Heart right ventricle (tissue), 16 donors: ENCODE measurements around the gene GATC. TPM values are rescaled to one million over a fixed set of nuclear protein-coding genes. Genes with fewer than 3 reads are reported as not detected.
A peak's percentile ranks its signal among the peaks of the same experiment; 100 is the strongest.

Source experiments
- ATAC-seq, 8 donors: fragments of 200-7000 bp; cut with Tn5 transposase; one replicate each; pipeline ENCODE4 v1.9.1; 2020; ENCODE audit warnings: mild to moderate bottlenecking in 8 of 8, moderate library complexity in 8 of 8, moderate number of reproducible peaks in 1 of 8
- DNase-seq, 2 donors: peaks; one replicate each; pipeline ENCODE4 v3.0.0-alpha.2; 2020
- H3K27ac ChIP-seq, 10 donors: fragments of 200-600 bp; sonication (generic) in 2 of 10; one replicate each; pipeline versions ENCODE4 v1.5.0 to v1.8.0; 2020 to 2022; ENCODE audit warnings: mild to moderate bottlenecking in 3 of 10
- H3K27me3 ChIP-seq, 7 donors: fragments of 200-600 bp; one replicate each; pipeline ENCODE4 v1.8.0; 2021 to 2022; ENCODE audit warnings: mild to moderate bottlenecking in 2 of 7
- H3K36me3 ChIP-seq, 9 donors: fragments of 200-600 bp; sonication (generic) in 1 of 9; one replicate each; pipeline versions ENCODE4 v1.5.0 to v1.8.0; 2020 to 2022; ENCODE audit warnings: mild to moderate bottlenecking in 2 of 9
- H3K4me1 ChIP-seq, 9 donors: fragments of 200-600 bp; sonication (generic) in 1 of 9; one replicate each; pipeline versions ENCODE4 v1.5.0 to v1.8.0; 2020 to 2022; ENCODE audit warnings: mild to moderate bottlenecking in 4 of 9
- H3K4me3 ChIP-seq, 10 donors: fragments of 200-600 bp; sonication (generic) in 2 of 10; one replicate each; pipeline versions ENCODE4 v1.5.0 to v1.8.0; 2020 to 2022; ENCODE audit warnings: mild to moderate bottlenecking in 7 of 10, moderate library complexity in 2 of 10
- H3K9me3 ChIP-seq, 11 donors: fragments of 200-600 bp in 10 of 11; sonication (generic) in 2 of 11; one replicate each; pipeline versions ENCODE4 v1.5.0 to v1.8.0; 2013 to 2022; ENCODE audit warnings: mild to moderate bottlenecking in 2 of 11, control low read depth in 1 of 11, moderate library complexity in 1 of 11
- WGBS, 2 donors: extraction: QIAGEN DNeasy Blood & Tissue Kit; methylation state at CpG; one replicate each; pipeline ENCODE4 v1.1.7; 2013; ENCODE audit warnings: inconsistent platforms in 1 of 2; 5-methylcytosine and 5-hydroxymethylcytosine counted together
- intact Hi-C, 10 donors: fragments of 100-400 bp; cut with DNase I; formaldehyde crosslinking; loops; one replicate each; pipeline versions ENCODE4 v1.11.1 to v1.14.2; 2022
- polyA plus RNA-seq, 2 donors: library from polyadenylated mRNA; stranded (reverse); fragments of 200-250 nt; gene quantifications; one replicate each; pipeline ENCODE4 v1.2.3, GENCODE V29; 2013
- total RNA-seq, 10 donors: library from RNA; stranded (reverse); fragmentation: NEBNext Ultra II Directional in 3 of 10; extraction: Animal tissue kit (Norgen Biotek cat#: 25700) in 3 of 10; gene quantifications; one replicate each; pipeline versions ENCODE4 v1.2.1 to v1.2.4, GENCODE V29; 2021 to 2023
- TF ChIP-seq, protein P1 (sequence below), 9 donors: fragments of 200-600 bp; sonication (generic) in 2 of 9; IDR thresholded peaks; one replicate each; pipeline versions ENCODE4 v1.5.0 to v1.8.0; 2021 to 2022; ENCODE audit warnings: antibody characterized with exemption in 9 of 9, mild to moderate bottlenecking in 5 of 9, moderate library complexity in 1 of 9
- donor health status: Arrhythmogenic right ventricular cardiomyopathy.
- donor health status: ischemic (EF 13 %, LVEDD 7.1; RV severe dilation, severe dysfunction).
- donor health status: healthy with polysubstance abuse.
- donor health status: DM: no; HTN: yes; CAD: no.
- donor health status: DM: no; HTN: no; CAD: no.
- donor health status: ischemic (EF 25% LVEDD 6.9; RV normal size, moderate dysfunction).
- donor health status: ischemic (EF 25% LVEDD 5.7; RV mildly dilated, moderate dysfunction).
- donor health status: healthy.
- donor health status: DM: yes; HTN: yes; CAD: no.
- donor health status: Ischemic cardiomyopathy.
- donor health status: ischemic (EF 35%, LVEDD 5.7; RV mildly dilated, moderate dysfunction).
- donor health status: nonischemic (EF 11% LVEDD 7.7; RV severe dilation, severe dysfunction).
- donor health status: DM: yes; HTN: yes; CAD: no.
- donor health status: PGD.
- donor health status: ischemic (EF 29% LVEDD 5.4; RV normal size, mild dysfunction).
- donor health status: nonischemic (EF 23%, LVEDD 6.1; RV moderate dilation, normal function).

Gene GATC
- total and polyA plus RNA-seq, 12 donors, result 6.0 to 17.0 (median 10.3) TPM

DNA sequence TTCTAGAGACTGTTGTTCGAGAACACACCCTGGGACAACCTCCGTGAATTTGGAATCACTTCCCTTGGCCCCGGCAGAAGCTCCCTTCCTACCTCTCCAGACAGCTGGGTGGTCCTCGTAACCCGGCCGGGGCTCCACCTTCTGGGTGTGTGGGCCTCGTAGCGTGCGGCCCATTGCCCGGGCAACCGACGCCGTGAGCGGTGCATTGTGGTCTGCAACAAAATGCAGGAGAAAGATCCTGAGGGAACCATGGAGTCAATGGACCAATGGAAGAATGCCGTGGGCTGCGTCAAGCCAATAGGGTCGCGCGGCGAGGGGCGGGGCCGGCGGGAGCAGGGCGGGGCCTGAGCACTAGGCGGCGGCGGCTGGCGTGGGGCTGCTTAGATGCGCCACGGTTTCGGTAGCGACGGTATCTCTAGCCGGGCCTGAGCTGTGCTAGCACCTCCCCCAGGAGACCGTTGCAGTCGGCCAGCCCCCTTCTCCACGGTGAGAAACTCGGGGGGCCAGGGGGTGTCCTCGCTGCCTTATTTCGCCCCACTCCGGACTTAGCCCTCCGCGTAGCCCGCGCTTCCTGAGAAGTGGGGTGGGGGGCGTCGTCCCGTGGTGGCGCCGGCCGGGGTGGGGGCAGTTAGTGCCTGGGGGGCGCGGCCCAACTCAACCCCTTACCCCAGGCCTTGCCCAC is 49.6 kb downstream of the GATC start, which contains the start of gene DYNLL1:
TSS of gene DYNLL1 (plus strand) at position 383 of the 682 bp plus-strand sequence. CDS start 309 bp downstream, outside the sequence.
- no peaks in the 10 kb centered on the region for H3K9me3 ChIP-seq
- ATAC-seq (peak; percentile 98 to 99 (median 99)), DNase-seq (peak; percentile 96 to 97)
- H3K4me3 ChIP-seq, result peak within 1 kb of the TSS; percentile 72 to 99 (median 96)
- 0% methylated on average over 50 to 53 of the region's 53 CpGs for WGBS, 2 donors
- H3K27me3 ChIP-seq, result no peaks in the 10 kb centered on the region
- peaks cover 6 to 38% (median 28%) of the 10 kb centered on the region in 9 donors for H3K4me1 ChIP-seq
- TF ChIP-seq, protein P1, sequence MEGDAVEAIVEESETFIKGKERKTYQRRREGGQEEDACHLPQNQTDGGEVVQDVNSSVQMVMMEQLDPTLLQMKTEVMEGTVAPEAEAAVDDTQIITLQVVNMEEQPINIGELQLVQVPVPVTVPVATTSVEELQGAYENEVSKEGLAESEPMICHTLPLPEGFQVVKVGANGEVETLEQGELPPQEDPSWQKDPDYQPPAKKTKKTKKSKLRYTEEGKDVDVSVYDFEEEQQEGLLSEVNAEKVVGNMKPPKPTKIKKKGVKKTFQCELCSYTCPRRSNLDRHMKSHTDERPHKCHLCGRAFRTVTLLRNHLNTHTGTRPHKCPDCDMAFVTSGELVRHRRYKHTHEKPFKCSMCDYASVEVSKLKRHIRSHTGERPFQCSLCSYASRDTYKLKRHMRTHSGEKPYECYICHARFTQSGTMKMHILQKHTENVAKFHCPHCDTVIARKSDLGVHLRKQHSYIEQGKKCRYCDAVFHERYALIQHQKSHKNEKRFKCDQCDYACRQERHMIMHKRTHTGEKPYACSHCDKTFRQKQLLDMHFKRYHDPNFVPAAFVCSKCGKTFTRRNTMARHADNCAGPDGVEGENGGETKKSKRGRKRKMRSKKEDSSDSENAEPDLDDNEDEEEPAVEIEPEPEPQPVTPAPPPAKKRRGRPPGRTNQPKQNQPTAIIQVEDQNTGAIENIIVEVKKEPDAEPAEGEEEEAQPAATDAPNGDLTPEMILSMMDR (IDR thresholded peaks at IDR 0.05), result no peak
- intact Hi-C loops, result loop anchor here in 2 of 10 donors (2.0 to 5.0 kb wide), 3 partner anchors 33 to 216 kb away; partner anchors contain the start of genes COQ5 (in 1 of the 2) and UNC119B (in 1 of the 2)
- H3K27ac ChIP-seq, result peak within 1 kb of the TSS; percentile 24 to 97 (median 93)
- H3K36me3 ChIP-seq, result peaks cover 0 to 40% (median 11%) of the 10 kb centered on the region in 9 donors

DNA sequence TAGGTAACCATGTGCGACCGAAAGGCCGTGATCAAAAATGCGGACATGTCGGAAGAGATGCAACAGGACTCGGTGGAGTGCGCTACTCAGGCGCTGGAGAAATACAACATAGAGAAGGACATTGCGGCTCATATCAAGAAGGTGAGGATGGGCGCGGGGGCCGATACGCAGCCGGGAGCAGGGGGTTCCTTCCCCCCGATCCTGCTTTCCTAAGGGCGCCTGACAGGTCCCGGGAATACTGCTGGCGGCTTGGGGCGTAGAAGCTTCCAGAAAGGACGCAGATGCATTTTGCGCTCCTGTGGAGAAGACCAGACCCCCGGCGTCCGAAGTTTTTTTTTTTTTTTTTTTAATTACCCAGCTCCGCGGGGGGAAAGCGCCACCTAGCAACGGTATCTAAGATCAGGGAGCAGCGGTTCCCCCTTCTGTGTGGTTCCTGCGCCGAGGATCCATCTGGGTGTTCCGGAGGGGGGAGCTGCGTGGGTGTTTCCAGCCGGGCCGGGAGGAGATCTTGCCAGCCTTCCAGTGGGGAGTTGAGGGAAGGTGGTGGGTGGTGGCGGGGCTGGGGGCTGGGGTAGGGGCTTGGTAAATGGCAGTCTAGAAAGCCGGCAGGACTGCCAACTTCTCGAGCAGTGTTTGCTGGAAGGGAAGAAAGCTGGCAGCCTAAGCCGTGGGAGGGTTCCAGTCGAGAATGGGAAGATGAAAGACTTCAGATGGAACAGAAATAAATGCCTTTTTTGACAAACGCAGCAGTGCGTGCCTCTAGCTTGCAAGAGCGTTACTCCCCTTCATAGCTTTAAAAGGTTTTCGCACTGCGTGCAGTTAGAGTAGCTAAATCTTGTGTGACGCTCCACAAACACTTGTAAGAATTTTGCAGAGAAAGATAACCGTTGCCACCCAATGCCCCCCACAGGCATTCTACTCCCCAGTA is 50.4 kb downstream of the GATC start:
- DNase-seq, result peak; percentile 71 to 74
- H3K4me3 ChIP-seq, result peak overlapping the region; percentile 72 to 99 (median 96)
- TF ChIP-seq, protein P1 (IDR thresholded peaks at IDR 0.05), result peak in 4 of 9 donors; percentile 25 to 33 (median 28)
- intact Hi-C loops, result loop anchor here in 2 of 10 donors (2.0 to 5.0 kb wide), 3 partner anchors 32 to 216 kb away; partner anchors contain the start of genes COQ5 (in 1 of the 2) and UNC119B (in 1 of the 2)
- H3K27ac ChIP-seq, result peak overlapping the region; percentile 24 to 97 (median 93)
- H3K36me3 ChIP-seq, result peaks cover 0 to 43% (median 14%) of the 10 kb centered on the region in 9 donors
- ATAC-seq, result peak; percentile 59 to 90 (median 81)
- H3K9me3 ChIP-seq, result no peaks in the 10 kb centered on the region
- WGBS, 2 donors, result 0 to 1% methylated on average over 47 of the region's 47 CpGs
- H3K4me1 ChIP-seq, result peaks cover 6 to 36% (median 28%) of the 10 kb centered on the region in 9 donors
- H3K27me3 ChIP-seq, result no peaks in the 10 kb centered on the region

DNA sequence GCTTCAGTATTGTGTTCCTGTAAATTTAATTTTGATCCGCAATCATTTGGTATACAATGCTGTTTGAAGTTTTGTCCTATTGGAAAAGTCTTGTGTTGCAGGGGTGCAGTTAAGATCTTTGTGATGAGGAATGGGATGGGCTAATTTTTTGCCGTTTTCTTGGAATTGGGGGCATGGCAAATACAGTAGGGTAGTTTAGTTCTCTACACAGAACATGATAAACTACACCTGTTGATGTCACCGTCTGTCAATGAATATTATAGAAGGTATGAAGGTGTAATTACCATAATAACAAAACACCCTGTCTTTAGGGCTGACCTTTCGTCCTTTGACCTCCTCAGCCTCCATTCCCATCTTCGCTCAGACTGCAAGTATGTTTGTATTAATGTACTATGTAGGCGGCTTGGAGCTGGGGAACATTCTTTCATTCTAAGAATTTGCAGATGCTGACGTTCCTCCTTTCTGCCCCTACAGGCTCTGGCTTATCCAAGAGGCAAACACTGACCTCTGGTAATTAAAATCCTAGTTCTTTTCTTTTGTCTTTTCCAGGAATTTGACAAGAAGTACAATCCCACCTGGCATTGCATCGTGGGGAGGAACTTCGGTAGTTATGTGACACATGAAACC is 51.4 kb downstream of the GATC start:
- Histone ChIP-seq H3K27ac (peak overlapping the region in 6 of 10 donors; percentile 91 to 97 (median 94)), H3K4me1 (peaks cover 6 to 36% (median 28%) of the 10 kb centered on the region in 9 donors), H3K4me3 (peak overlapping the region in 9 of 10 donors; percentile 72 to 99 (median 96)), H3K27me3 (no peaks in the 10 kb centered on the region), H3K9me3 (no peaks in the 10 kb centered on the region), H3K36me3 (peaks cover 0 to 53% (median 18%) of the 10 kb centered on the region in 9 donors)
- DNase-seq (no peak), ATAC-seq (no peak)
- intact Hi-C loops, result loop anchor here in 2 of 10 donors (2.0 to 5.0 kb wide), 3 partner anchors 31 to 215 kb away; partner anchors contain the start of genes COQ5 (in 1 of the 2) and UNC119B (in 1 of the 2)
- TF ChIP-seq, protein P1 (IDR thresholded peaks at IDR 0.05), result no peak
- 17 to 18% methylated on average over 9 of the region's 9 CpGs for WGBS, 2 donors
